CD4-positive, alpha-beta T cell treated with Interleukin-6 for 4 hours (primary cell): ENCODE results near the gene SORBS2.
"Not testable (repeated sequence)": the region's sequence is repeated elsewhere in the genome, so short reads cannot be mapped to it uniquely, and the experiment has no call there.

Source experiments
- DNase-seq: peaks from one replicate; pipeline ENCODE4 v3.0.0-alpha.2; 2020; ENCODE audit warnings: mixed read lengths

The SORBS2 gene

DNA sequence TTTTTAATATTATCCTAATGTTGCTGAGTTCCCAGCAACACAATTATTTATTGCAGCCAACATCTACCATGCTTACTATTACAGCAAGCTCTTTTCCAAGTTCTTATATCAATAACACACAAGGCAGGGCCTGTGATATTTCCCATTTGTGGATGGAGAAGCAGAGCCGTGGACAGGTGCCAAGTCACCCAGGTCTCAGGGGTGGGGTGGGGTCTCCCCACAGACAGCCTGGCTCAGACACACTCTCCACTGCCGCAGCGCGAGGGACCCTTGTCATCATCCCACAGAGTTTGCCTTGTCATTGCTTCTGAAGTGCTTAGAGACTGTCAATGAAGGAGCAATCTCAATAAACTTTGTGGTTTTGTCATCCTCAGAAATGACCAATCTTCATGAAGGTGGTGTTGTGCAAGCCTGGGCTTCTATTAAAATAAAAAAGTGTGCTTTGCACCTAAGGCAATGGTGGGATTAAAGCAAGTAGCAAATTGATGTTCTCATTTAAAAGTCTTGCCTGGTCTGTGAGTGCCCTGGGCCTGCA lies 76.1 kb downstream of the SORBS2 start:
- DNase-seq: no peak

DNA sequence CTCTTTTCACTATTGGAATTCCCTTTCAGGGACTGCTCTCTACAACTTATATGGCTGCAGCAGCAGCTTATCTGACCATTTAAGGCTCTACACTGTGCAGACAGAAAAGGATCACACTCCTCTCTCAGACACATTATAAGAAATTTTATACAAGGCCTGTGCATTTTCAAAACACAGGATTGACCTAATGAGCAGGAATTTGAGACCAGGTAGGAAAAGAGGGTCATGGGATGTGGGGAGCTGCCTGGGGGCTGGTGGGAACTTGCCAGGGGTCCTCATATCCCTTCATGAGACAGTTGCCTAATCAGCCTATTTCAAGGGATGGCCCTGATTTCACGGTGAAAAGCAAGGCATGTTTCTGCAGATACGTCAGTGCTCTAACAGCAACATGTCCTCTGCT lies 77.1 kb downstream of the SORBS2 start:
- no peak for DNase-seq

DNA sequence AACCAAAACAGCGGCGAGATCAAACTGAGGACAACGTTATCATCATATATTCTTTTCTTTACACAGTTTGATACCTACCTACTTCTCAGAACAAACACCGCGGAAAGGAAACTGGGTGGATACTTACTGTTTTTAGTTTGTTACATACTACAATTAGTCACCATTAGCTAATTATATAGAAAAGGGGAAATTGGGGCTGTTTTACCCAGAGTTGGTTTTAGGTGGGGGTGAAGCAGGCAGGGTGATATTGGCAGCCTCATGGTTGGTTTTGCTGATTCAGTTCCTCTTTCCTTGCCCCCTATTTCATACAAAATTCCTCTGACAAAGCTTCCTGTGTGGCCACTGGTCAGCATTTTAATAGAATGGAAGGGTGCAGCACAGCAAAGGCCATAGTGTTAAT lies 77.8 kb downstream of the SORBS2 start:
- no peak for DNase-seq

DNA sequence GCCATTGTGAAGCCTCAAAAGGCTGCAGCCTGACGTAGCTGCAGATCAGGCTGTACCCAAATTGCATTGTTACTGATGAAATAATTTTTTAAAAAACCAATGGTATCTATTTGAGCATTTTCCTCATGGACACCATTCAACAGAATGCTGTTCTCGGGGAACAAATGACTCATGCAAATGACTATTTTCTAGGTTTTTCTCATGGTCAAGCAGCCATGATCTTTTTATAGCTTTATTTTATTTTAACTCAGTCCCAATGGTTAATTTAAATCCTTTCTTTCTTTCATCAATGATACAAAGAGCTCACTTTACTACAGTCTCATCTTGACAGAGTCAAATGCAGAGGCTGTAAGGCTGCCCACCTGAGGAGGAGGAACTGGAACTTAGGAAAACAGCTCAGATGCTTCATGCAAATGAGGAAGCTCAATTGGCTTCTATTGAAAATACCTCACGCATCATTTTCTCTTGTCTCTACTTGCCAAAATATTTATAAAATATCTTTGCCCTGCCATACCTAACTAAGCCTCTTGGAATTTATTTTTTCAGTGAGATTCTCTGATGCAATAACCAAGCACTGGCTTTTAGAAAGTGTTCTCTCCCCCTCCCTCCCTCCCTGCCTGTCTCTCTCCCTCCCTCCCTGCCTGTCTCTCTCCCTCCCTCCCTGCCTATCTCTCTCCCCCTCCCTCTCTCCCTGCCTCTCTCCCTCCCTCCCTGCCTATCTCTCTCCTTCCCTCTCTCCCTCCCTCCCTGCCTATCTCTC lies 81.0 kb downstream of the SORBS2 start:
- DNase-seq: no peak

DNA sequence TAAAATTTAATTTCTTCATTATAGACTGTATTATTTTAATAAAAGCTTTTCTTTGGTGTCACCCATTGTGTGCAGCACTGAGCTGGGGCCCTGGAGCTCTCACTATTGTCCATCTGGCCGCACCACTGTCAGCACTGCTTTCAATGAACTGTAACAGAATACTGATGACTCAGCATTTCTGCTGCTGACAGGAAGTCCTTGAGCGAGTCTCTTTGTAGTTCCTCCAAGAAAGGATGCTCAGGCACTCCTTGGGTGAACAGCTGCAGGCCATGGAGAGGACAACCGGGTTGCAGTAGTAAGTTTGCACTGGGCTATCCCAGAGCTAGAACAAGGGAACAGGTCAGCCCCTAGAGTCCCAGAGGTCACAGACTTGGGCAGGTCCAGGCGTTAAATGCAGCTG lies 81.6 kb downstream of the SORBS2 start:
- DNase-seq: no peak

DNA sequence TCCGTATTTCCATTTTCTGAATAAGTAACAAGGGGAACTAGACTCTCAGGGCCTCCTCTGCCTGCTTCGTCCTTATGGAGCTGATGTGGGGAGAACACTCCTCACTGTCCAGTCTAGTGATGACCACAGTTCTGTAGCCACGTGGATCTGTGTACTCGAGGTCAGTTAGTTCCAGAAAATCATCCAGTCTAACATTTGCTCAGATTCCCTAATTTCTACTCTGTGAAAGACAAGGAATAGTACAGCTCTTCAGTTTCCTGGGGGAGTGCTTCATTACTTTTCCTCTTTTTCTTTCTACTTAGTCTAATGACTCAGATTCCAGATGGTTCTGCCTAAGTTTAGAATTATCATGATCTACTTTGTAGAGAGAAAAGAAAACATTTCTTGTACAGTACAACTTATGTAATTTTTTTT lies 82.6 kb downstream of the SORBS2 start:
- DNase-seq: no peak

DNA sequence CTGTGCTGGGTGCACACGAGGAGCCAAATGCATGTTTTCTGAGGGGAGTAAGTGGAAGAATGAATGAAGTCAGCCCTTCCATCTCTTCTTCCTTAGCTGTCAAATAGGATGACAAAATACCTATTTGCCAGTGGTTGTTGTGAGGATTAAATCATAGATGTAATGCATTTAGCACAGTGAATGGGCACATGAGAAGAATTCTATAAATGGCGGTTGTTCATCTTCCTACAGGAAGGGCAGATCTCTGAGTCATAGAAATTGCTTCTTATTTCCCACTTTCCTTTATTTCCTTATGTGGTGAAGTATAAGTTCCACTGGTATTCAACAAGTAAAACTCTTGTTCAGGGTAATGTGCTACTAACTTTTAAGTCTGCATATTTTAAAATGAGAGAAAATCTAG lies 83.1 kb downstream of the SORBS2 start:
- DNase-seq: no peak

DNA sequence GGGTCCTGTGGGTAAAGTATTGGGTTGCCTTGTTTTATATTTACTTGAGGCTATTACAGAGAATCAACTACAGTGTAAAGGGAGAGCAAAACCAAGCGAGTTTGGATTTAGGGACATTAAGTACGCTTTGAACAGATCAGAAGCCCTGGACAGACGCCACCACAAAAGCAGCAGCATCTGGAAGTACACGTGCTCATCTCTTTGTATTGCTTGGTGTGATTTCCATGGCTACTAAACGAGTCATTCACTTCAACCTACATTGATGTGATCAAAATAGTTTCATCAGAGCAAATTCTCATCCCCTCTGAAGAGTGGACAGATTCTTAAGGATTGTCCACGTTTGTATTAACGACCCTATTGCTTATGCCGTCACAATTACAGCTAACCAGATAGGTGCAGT lies 85.1 kb downstream of the SORBS2 start:
- no peak for DNase-seq

DNA sequence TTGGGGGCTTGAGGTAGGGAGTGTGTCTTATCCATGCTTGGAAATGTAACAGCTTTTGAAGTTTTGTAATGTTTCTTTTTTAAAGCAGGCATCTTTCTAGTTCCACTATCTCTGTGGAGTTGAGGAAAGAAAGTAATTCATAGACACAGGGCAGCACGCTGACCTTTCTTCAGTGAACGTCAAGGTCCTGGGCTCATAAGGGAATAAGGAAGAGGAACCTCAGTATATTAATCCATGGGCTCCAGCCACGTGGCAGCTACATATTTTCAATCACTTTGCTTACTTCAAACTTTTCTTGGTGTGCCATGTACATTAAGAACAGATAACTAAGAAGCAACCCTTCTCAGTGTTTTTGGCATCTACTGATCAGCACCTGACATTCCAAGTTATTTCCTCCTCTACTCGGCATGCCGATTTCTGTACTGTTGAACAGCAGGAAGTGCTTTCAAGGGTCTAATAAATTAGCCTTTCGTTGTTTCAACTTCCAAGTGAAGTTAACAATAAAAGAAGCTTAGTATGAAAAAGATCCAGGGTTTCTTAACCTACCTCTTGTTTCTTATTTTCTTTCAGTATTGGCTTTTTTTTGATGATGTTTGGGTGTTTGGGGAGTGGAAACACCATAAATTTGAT lies 88.2 kb downstream of the SORBS2 start:
- DNase-seq: no peak

DNA sequence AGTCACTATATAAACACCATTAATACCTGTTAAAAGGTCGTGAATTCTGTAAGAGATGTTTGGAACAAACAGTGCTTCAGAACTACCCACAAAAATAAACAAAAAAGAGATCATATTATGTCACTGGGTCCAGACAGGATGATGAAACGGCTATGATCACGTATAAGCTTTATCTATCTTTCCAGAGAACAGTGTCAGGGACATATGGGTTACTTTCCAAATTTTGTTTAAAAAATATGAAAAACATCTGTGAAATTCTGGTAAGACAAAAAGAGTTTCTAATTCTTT lies 90.0 kb downstream of the SORBS2 start:
- no peak for DNase-seq

DNA sequence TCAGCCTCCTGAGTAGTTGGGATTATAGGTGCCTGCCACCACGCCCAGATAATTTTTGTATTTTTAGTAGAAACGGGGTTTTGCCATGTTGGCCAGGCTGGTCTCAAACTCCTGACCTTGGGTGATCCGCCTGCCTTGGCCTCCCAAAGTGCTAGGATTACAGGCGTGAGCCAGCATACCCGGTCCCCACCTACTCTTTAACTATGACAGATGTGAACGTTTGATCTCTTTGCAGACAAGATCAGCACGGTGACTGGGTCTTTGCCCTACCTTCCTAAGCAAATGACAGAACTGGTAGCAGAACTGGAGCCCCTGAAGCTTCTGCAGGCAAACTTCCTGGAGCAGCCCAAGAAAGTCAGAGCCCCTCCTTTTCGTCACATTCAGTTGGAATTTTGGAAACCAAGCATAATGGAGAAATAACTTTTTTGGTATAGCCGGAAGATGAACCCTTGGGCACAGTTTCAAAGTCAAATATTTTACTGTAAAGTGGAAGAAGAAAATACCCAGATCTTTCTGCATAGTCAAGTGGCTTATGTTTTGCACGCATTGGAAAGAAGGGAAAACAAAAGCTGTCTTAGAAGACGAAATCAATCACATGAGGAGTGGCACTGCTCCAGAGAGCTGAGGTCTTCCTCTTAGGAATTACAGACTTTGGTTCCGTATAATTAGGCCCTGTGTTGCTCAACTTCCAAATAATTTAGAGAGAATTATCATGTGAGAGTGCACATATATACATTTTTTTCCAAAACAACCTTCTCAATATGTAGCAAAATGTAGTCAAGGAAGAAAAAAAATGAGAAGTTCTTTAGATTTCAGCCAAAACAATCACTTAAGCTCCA lies 90.6 kb downstream of the SORBS2 start:
- DNase-seq: no peak

DNA sequence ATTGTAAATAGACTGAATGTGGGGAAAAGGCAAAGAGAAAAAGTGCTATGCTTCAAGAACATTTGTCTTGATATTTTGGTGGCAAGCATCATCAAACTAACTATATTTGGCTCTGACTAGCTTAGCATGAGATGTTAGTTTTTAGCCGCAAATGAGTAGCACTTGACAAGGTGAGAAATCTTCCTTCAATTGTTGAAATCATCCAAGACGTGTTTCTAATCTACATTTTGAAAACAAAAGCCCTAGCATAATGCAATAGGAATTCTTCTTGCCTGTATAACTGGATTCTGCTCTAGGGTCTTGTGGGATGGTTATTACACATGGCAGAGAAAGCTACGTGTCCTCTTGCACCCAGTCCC lies 92.5 kb downstream of the SORBS2 start:
- no peak for DNase-seq

DNA sequence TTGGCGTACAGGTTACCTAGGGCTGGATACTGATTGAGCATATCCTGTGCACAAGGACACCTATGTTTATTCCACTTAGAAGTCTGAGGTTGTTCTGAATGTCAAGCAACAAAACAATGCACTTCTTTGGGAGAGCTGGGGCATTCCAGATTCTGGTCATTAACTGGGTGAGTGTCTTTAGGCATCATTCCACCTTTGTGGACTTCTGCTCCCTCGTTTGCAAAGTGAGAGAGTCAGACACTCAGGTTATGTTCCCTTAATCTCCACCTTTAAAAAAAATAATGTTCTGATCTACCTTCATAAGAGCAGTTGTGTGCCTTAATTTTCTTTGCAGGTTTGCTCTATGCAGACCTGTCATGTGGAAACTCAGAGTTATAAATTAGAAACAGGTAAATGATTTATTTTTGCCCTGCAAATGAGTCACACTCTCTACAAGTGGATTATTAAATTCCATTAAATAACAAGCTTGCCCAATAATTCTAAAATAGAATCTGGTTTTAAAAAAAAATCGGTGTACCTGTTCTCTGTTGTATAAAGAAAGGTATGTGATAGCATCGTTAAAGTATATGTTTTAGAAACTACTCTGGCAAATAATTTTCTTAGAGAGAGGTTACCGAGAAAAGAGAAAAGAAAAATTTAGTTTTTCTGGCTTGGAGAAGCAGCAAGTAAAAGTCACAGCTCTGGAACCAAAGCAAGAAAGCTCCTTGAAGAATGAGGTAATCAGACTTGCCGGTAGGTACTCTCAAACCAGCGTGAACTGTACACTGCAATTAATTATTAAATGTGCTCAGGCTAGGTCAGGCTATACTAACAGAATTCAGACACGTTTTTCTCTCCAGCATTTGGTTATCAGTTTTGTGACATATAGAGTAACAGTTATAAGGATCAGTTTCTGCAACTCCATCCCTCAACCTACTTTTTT lies 93.2 kb downstream of the SORBS2 start:
- DNase-seq: no peak

DNA sequence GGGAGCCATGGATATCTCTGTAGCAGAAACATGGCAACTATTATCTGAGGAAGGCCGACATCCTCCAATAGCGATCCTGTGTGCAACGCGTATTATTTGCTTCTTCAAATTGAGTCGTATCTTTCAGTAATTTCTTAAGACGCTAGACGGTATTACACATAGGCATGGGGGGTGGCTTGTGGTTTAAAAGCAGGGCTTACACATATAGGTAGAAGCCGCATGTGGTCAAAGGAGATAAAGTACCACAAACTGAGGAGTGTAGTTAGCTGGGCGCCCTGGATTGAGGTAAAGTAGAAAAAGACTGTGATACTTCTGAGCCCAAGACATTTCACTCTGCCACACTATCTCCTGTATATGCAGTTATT lies 94.6 kb downstream of the SORBS2 start:
- no peak for DNase-seq

DNA sequence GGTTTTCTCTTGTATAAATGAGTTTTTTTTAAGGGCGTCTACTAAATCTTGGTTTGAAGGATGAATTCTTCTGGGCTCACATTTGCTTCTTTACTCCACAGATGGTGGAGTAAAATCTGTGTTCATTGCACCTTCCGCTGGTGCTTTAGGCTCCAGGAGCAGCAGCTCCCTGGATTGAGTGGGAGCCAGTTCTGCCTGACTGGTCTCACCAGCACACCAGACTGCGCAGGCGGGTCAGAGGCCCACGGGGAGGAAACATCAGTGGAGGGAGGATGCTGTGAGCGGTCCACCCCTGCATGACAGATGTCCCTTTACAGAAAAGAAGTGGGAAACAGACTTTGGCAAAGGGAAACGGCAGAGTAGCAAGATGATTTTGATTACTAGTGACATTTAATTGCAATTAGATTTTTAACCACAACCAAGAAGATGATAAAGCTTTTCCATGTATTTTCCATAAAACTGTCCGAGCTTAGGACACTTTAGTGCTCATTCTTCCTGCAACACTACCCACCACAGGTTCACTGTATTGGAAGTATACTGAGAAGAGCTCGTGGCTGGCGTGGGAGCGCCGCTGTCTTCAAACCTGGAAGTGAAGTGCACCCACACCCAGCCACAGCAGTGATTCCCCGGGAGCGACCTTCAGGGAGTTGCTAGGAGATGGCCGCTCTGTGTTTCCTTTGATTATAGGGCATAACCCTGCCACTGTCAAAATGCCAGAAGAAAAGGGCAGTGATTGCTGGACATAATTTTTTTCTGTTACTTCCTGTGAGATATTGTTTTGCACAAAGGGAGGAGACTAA lies 95.2 kb downstream of the SORBS2 start:
- no peak for DNase-seq

DNA sequence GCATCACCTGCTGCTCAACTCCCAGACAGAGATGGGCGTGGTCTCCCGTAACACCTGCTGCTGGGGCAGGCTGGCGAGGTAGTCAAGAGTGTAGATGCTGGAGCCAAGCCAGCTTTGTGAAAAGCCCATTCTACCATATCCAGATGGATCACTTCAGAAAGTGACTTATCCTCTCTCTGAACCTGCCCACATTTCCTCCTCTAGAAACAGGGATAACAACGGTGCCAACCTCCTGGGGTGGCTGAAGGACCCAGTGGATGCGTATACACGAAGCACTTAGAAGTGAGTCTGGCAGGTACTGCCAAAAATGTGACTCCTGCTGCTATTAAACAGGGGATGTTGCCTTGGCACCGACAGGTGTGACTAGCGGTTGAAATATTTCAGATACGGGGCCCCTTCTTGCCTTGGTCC lies 95.8 kb downstream of the SORBS2 start:
- no peak for DNase-seq

DNA sequence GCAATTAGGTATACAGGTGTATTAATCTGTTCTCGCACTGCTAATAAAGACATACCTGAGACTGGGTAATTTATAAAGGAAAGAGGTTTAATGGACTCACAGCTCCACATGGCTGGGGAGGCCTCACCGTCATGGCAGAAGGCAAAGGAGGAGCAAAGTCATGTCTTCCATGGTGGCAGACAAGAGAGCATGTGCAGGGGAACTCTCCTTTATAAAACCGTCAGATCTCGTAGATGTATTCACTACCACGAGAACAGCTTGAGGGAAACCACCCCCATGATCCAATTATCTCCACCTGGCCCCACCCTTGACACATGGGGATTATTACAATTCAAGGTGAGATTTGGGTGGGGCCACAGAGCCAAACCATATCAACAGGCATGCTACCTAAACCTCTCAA lies 97.5 kb downstream of the SORBS2 start:
- not testable (repeated sequence) for DNase-seq

DNA sequence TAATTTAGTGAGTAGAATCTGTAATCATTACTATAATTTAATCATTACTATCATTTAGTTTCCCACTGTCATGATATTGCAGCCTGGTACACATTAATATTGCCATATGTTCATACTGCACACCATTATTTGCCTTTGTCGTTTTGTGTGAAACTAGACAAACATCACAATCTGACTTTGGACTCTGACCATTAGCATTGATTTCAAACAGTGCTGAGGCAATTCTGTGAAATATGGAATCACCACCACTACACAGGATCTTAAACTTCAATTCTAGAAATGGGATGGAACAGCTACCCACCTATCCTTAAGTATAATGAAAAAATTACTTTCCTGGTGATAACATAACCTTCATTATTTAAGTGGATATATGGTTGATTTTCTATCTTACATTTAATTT lies 98.3 kb downstream of the SORBS2 start:
- no peak for DNase-seq

DNA sequence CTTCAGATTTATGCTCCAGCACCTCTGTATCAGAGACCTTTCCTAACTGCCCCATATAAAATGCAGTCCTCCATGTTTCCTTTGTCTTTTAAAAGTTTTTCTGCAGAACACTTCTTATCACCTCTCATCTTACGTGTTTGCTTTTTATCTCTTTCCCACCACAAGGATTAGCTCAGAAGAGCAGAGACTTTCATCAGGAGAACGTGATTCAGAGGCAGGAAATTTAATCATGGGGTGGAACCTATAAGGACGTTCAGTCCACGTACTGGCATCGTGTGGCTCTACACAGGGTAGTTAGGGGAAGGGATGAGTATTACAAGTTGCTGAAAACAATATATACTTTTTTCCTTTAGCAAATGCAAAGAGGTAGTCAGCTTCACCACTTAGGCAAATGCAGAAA lies 98.7 kb downstream of the SORBS2 start:
- DNase-seq: no peak

DNA sequence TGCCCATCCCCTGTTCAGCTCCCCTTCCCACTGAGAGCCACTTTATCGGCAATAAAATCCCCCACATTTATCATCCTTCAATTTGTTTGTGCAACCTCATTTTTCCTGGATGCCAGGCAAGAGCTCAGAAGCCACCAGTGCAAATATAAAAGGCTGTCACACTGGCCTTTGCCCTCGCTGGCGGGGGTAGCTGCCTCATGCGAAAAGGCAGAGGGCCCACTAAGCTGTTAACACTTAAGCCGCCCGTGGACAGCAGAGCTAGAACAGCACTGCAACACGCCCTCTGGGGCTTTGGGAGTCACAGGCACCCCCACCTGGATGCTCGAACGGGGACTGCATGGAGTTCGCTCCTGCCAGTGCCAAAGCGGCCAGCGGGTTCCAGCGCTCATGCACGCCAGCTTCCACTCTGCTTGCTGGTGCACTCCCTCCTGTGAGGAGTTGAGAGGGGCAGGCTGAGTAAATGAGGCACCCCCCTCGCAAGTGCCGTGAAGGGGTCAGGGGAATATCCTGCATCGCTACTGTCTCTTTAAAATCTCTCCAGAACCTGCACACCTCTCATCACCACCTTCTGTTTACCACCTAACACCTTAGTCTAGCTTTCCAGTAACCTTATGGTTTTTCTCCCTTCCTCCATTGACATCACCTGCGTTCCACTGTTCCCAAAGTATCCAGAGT lies 99.5 kb downstream of the SORBS2 start:
- no peak for DNase-seq

DNA sequence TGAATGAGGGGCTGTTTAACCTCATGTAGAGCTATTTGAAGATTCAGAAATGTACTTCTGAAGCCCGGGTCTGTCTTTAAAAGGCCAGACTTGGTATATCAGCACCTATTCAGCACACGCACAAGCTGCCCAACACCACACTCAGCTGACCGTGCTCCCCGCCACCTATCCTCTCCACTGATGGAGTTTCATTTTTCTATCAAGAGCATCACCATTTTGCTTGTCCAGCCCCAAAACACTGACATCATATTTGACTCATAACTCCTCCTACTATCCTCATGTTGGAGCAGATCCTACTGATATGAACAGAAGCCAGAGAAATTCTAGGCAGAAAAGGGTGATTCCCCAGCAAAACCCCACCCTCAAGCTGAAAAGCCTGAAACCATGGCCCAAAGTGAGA lies 100.3 kb downstream of the SORBS2 start:
- DNase-seq: no peak
